BLaER1 (cell line): ENCODE results near the gene SCN8A.
A peak's percentile ranks its signal among the peaks of the same experiment; 100 is the strongest.

Experiments
- H3K27ac ChIP-seq: shearing (Covaris generic); formaldehyde crosslinking; 2 replicates; pipeline ENCODE4 v1.8.1; 2022
- H3K27me3 ChIP-seq: shearing (Covaris generic); formaldehyde crosslinking; 2 replicates; pipeline ENCODE4 v1.8.1; 2022
- H3K36me3 ChIP-seq: shearing (Covaris generic); formaldehyde crosslinking; 2 replicates; pipeline ENCODE4 v1.8.1; 2022
- H3K4me1 ChIP-seq: shearing (Covaris generic); formaldehyde crosslinking; 2 replicates; pipeline ENCODE4 v1.8.1; 2022
- H3K4me2 ChIP-seq: shearing (Covaris generic); formaldehyde crosslinking; 2 replicates; pipeline ENCODE4 v1.8.1; 2022
- H3K4me3 ChIP-seq: shearing (Covaris generic); formaldehyde crosslinking; 2 replicates; pipeline ENCODE4 v1.8.1; 2022
- H3K9ac ChIP-seq: shearing (Covaris generic); formaldehyde crosslinking; 2 replicates; pipeline ENCODE4 v1.8.1; 2022
- H3K9me3 ChIP-seq: shearing (Covaris generic); formaldehyde crosslinking; 2 replicates; pipeline ENCODE4 v1.8.1; 2022
- H4K20me1 ChIP-seq: shearing (Covaris generic); formaldehyde crosslinking; 2 replicates; pipeline ENCODE4 v1.8.1; 2022
- Cebpa-rat ChIP-seq: shearing (Covaris generic); IDR thresholded peaks from 2 replicates; pipeline ENCODE4 v1.8.1; 2022

SCN8A gene

DNA sequence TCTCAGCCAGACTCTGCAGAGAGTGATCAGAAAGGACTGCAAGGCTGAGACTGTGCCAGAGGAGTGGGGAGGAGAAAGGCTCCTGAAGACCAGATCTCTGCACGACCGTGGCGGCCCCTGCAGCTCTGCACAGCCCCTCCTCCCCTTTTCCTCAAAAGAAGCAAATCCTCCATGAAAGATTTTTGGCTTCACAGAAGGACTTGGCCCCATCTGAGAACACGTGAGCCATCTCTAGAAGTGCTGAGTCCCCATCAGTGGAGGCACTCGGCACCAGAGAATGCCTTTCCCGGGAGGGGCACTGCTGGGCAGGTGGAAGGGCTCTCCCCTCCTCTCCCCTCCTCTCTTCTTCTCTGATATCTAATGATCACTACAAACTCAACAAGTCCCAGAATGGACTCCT, 250.7 kb downstream of the SCN8A start:
- H3K36me3 ChIP-seq, result no peaks in the 10 kb centered on the region
- no peak for TF ChIP-seq Cebpa-rat
- H3K9me3 ChIP-seq, result no peaks in the 10 kb centered on the region
- no peak overlapping the region for H3K9ac ChIP-seq
- H3K27ac ChIP-seq, result no peak overlapping the region
- no peak overlapping the region for H3K4me2 ChIP-seq
- peaks cover 15% of the 10 kb centered on the region for H3K4me1 ChIP-seq
- H3K27me3 ChIP-seq, result peaks cover 9% of the 10 kb centered on the region
- no peak overlapping the region for H3K4me3 ChIP-seq
- H4K20me1 ChIP-seq, result no peaks in the 10 kb centered on the region

- no peaks in the 10 kb centered on the region for H3K36me3 ChIP-seq
- no peaks in the 10 kb centered on the region for H3K9me3 ChIP-seq
- H3K9ac ChIP-seq, result no peak overlapping the region
- TF ChIP-seq Cebpa-rat, result no peak
- H3K27ac ChIP-seq, result no peak overlapping the region
- H3K4me2 ChIP-seq, result no peak overlapping the region
- peaks cover 21% of the 10 kb centered on the region for H3K4me1 ChIP-seq
- H3K27me3 ChIP-seq, result peaks cover 34% of the 10 kb centered on the region
- H4K20me1 ChIP-seq, result no peaks in the 10 kb centered on the region
- no peak overlapping the region for H3K4me3 ChIP-seq
Observed at GRCh38 chr12:51844854-51845253, 253.8 kb downstream of the SCN8A start.

DNA sequence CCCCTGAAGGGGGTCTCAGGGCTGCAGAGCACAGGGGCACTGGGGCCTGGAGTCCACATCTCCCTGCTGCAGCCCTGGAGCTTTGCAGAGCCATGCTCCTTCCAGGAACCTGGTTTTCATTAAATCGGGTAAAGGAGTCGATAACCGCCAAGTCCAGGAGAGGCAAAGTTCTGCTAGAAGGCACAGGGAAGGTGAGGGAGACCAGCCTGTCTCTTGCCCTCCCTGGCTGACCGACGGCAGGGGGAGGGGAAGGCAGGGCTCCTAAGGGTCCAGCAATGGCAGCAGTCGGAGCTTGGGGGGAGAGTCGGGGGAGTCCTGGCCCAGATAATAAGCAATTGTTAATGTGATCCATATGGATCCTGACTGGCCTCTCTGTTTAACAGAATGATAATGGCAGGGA, 254.4 kb downstream of the SCN8A start:
- Histone ChIP-seq H4K20me1 (no peaks in the 10 kb centered on the region), H3K4me1 (peaks cover 23% of the 10 kb centered on the region), H3K27ac (no peak overlapping the region), H3K4me3 (no peak overlapping the region), H3K36me3 (no peaks in the 10 kb centered on the region), H3K9me3 (no peaks in the 10 kb centered on the region), H3K27me3 (peaks cover 35% of the 10 kb centered on the region), H3K4me2 (no peak overlapping the region), H3K9ac (no peak overlapping the region)
- no peak for TF ChIP-seq Cebpa-rat

DNA sequence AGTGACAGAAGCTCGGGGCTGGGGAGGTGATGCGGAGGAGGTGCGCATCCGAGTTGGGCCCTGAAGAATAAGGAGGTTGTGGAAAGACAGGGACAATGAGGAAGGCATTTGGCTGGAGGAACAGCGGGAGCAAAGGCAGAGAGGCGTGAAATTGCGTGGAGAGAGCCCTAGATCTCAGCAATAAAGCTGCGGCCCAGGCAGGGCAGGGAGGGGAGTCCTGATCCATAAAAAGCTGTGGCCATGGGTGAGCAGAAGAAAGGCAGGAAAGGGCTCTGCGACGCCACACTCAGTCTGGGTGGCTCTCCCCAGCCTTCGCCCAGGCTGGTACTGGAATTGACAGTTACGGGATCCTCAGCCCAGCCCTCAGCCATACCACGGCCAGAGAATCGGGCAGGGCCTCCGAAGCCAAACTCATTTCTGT, 255.2 kb downstream of the SCN8A start:
- H3K4me3 ChIP-seq, result peak overlapping the region; percentile 67; the same call in 1 of the 2 replicates
- H3K4me2 ChIP-seq, result peak overlapping the region; percentile 97
- H3K27ac ChIP-seq, result no peak overlapping the region

DNA sequence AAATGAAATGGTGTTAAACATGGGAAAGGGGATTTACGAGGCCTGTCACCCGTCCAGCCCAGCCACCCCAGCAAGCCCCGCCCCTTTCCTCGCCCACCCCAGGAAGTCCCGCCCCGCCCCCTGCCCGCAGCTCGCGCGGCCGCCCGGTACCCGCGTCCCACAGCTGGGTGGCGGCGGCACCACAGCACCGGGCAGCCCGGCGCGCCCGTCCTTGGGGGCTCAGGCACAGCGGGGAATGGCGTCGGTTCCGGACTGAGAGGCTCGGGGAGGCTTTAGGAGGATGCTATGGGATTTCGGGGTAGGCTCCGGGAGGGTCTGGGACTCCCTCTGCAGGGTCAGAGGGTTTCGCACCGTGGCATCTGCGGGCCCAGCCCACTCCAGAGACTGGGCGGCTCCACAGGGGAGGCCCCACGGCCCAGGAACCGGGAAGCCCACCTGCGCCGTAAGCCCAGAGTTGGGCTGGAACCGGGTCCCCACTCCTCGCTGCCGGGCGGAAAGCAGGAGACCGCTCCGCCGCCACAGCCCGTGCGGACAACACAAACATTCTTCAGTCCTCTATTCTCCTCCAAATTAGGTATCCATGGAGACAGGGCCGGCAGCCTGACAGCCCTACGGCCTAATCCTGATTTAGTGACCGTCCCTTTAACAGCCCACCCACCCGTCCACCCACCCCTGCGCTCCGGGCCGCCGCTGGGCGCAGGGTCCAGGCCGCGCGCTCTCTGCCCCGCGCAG, 256.0 kb downstream of the SCN8A start:
- H3K9ac ChIP-seq, result no peak overlapping the region; the same call in 1 of the 2 replicates
- H3K4me2 ChIP-seq, result peak overlapping the region; percentile 97
- no peaks in the 10 kb centered on the region for H3K36me3 ChIP-seq
- H3K27ac ChIP-seq, result no peak overlapping the region
- TF ChIP-seq Cebpa-rat, result no peak
- peak overlapping the region; percentile 67 for H3K4me3 ChIP-seq
- no peaks in the 10 kb centered on the region for H3K9me3 ChIP-seq
- H4K20me1 ChIP-seq, result no peaks in the 10 kb centered on the region
- peaks cover 35% of the 10 kb centered on the region for H3K27me3 ChIP-seq
- H3K4me1 ChIP-seq, result peaks cover 39% of the 10 kb centered on the region

More for the DNA sequence above, 255.2 kb downstream of the SCN8A start:
- Histone ChIP-seq H4K20me1 (no peaks in the 10 kb centered on the region), H3K4me1 (peaks cover 31% of the 10 kb centered on the region), H3K27me3 (peaks cover 35% of the 10 kb centered on the region), H3K9me3 (no peaks in the 10 kb centered on the region), H3K36me3 (no peaks in the 10 kb centered on the region), H3K9ac (no peak overlapping the region)
- TF ChIP-seq Cebpa-rat, result no peak

- Histone ChIP-seq H3K9ac (no peak overlapping the region), H3K27me3 (peaks cover 35% of the 10 kb centered on the region), H4K20me1 (no peaks in the 10 kb centered on the region), H3K27ac (no peak overlapping the region), H3K4me3 (0 out of 2 replicates have a peak overlapping the region, but pooled peaks have one; percentile 7), H3K4me2 (peak overlapping the region; percentile 97), H3K4me1 (peaks cover 41% of the 10 kb centered on the region), H3K9me3 (no peaks in the 10 kb centered on the region), H3K36me3 (no peaks in the 10 kb centered on the region)
- no peak for TF ChIP-seq Cebpa-rat
Observed at GRCh38 chr12:51847643-51848325, 256.8 kb downstream of the SCN8A start.

- Histone ChIP-seq H4K20me1 (no peaks in the 10 kb centered on the region), H3K9me3 (no peaks in the 10 kb centered on the region), H3K4me2 (peak within 1 kb of the TSS; percentile 97), H3K9ac (no peak within 1 kb of the TSS), H3K4me1 (peaks cover 41% of the 10 kb centered on the region), H3K27me3 (peaks cover 35% of the 10 kb centered on the region), H3K4me3 (0 out of 2 replicates have a peak within 1 kb of the TSS, but pooled peaks have one; percentile 7), H3K36me3 (no peaks in the 10 kb centered on the region), H3K27ac (no peak within 1 kb of the TSS)
- no peak for TF ChIP-seq Cebpa-rat
Observed at GRCh38 chr12:51848326-51848727, 257.3 kb downstream of the SCN8A start, which contains the start of gene FIGNL2. Gene FIGNL2, minus strand, starts transcription at chr12:51848718. Its CDS starts 26,305 bp downstream, at chr12:51822413.

DNA sequence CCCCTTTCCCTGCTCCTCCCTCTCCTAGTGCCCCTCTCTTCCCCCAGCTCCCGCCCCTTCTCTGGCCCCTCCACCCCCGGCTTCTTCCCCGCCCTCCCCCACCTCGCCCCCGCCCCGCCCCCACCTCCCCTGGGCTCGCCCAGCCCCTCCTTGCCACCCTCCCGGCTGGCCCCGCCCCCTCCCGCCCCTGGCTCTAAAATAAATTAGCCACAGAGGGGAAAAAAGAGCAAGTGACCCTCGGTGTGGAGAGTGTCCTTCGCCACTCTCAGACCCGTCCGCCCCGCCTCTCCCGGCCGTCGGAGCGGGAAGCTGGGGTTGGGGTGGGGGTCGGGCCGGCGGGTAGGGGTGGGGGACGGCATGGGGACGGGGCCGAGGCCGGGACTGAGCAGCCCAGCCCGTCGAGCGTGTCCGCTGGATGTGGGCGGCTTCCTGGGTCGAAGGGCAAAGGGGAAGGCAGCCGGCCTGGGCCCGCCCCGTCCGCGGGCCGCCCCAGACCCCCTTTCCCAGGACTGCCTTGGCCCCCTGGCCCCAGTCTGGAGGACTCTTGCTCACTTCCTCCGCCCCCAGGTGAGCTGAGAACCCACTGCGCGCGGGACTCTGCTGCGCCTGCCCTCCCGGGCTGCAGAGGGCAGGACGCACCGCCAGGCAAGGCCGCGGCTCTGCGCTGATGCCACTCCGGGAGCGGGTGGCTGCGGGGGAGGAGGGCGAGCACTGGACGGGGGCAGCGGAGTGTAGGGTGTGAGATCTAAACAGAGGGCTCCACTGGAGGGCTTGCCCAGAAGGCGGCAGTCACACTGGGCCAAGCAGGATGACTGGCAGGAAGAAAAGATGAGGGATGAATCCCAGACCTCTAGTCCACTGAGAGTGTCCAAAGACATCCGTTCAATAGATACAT, 258.1 kb downstream of the SCN8A start:
- H3K4me2 ChIP-seq, result no peak overlapping the region
- H3K9me3 ChIP-seq, result no peaks in the 10 kb centered on the region
- no peak overlapping the region for H3K27ac ChIP-seq
- no peak overlapping the region for H3K9ac ChIP-seq
- H3K4me3 ChIP-seq, result no peak overlapping the region
- H3K27me3 ChIP-seq, result peaks cover 35% of the 10 kb centered on the region
- H3K4me1 ChIP-seq, result peaks cover 41% of the 10 kb centered on the region
- no peaks in the 10 kb centered on the region for H3K36me3 ChIP-seq
- TF ChIP-seq Cebpa-rat, result no peak
- no peaks in the 10 kb centered on the region for H4K20me1 ChIP-seq

DNA sequence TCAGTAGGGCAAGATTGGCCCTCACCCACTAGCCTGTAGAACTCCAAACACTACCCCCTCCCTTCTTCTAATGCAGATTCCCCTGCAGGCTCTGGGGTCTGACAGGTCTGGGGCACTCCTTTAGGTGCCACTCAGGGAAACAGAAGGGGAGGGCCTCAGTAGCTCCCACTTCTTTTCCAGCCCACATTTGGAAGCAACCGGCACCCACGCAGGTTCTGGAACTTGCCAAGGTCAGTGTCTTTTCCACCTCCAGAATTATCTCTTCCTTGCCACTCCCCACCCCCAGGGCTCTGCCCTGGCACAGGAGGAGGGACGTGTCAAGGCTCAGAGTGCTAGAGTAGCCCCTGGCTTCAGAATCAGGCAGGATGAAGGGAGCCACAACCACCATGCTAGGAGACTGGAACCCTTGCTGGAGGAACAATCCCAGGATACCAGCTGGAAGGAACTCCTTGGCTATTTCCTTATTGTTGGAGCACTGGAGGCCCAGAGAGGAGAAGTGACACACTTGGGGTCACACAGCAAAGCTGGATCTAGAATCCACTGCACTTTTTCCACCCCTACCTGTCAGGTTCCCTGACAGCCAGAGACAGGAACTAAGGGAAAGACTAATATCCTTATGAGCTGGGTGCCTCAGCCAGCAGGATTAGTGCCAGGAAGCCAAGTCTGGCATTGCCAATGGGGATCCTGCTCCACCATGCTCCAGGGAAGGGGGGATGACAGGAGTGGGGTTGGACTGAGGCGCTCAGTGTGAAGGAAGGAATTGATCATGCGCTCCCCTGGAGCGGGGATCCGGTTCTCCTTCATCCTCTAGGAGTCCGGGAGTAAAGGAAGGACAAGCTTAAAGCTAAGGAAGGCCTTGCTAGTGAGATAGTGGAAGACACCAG, 259.3 kb downstream of the SCN8A start:
- Histone ChIP-seq H3K4me1 (peaks cover 41% of the 10 kb centered on the region), H4K20me1 (no peaks in the 10 kb centered on the region), H3K9me3 (no peaks in the 10 kb centered on the region), H3K4me3 (no peak overlapping the region), H3K36me3 (no peaks in the 10 kb centered on the region), H3K9ac (no peak overlapping the region), H3K27me3 (peaks cover 35% of the 10 kb centered on the region), H3K27ac (no peak overlapping the region), H3K4me2 (peak overlapping the region; percentile 44)
- no peak for TF ChIP-seq Cebpa-rat
